Activated B cell treated with CpG ODN at 0.5 μM for 24 hours (primary cell): ENCODE results near the gene HGFAC. TPM values are rescaled to one million over a fixed set of nuclear protein-coding genes. Genes with fewer than 3 reads are reported as not detected.

Experiments used
- ATAC-seq: fragments of 200-7000 bp; cut with Tn5 transposase; one replicate; pipeline ENCODE4 v1.10.0; 2021; ENCODE audit warnings: low read depth, mild to moderate bottlenecking, moderate library complexity
- CTCF ChIA-PET: fragments of 350-600 bp; sonication (Branson Sonifier 250); formaldehyde crosslinking; loops from one replicate; lab custom pipeline; 2021; ENCODE audit warnings: antibody characterized with exemption; lab: Charles Lee
- POLR2A ChIA-PET: fragments of 350-600 bp; sonication (Branson Sonifier 250); formaldehyde crosslinking; loops from one replicate; lab custom pipeline; 2021; ENCODE audit warnings: antibody characterized with exemption; lab: Charles Lee
- DNase-seq: peaks from one replicate; pipeline ENCODE4 v3.0.0; 2022
- H3K27ac Mint-ChIP-seq: one replicate; pipeline ENCODE4 v1.8.0; 2020; ENCODE audit warnings: mixed read lengths
- H3K27me3 Mint-ChIP-seq: one replicate; pipeline ENCODE4 v1.8.0; 2021; ENCODE audit warnings: mixed read lengths
- H3K36me3 Mint-ChIP-seq: one replicate; pipeline ENCODE4 v1.8.0; 2021; ENCODE audit warnings: low read depth, mixed read lengths
- H3K4me1 Mint-ChIP-seq: one replicate; pipeline ENCODE4 v1.8.0; 2021; ENCODE audit warnings: mixed read lengths
- H3K4me3 Mint-ChIP-seq: one replicate; pipeline ENCODE4 v1.8.0; 2020; ENCODE audit warnings: mild to moderate bottlenecking, mixed read lengths
- H3K9me3 Mint-ChIP-seq: one replicate; pipeline ENCODE4 v1.8.0; 2020; ENCODE audit warnings: mixed read lengths
- CTCF ChIP-seq: fragments of 200-600 bp; IDR thresholded peaks from one replicate; pipeline ENCODE4 v1.8.0; 2022; ENCODE audit warnings: antibody characterized with exemption, mild to moderate bottlenecking
- intact Hi-C: fragments of 100-400 bp; cut with micrococcal nuclease; formaldehyde crosslinking; loops from one replicate; pipeline ENCODE4 v1.15.1; 2024
- total RNA-seq: library from RNA; stranded (reverse); gene quantifications from 2 replicates; pipeline ENCODE4 v1.2.3, GENCODE V29; 2022

The HGFAC gene
- total RNA-seq, 1 donor from 2014 or later: not detected

- Mint-ChIP-seq H3K4me3 (no peak overlapping the region), H3K9me3 (no peaks in the 10 kb centered on the region), H3K27ac (no peak overlapping the region), H3K4me1 (peaks cover 5% of the 10 kb centered on the region), H3K36me3 (no peaks in the 10 kb centered on the region), H3K27me3 (peaks cover 6% of the 10 kb centered on the region)
- intact Hi-C loops: no loop called here
- no peak for DNase-seq
- ATAC-seq: no peak
- ChIA-PET CTCF (no interaction called here), POLR2A (no interaction called here)
- TF ChIP-seq CTCF: no peak
Observed at GRCh38 chr4:3475713-3476260, 34.0 kb downstream of the HGFAC start.

- no peaks in the 10 kb centered on the region for H3K36me3 Mint-ChIP-seq
- H3K27me3 Mint-ChIP-seq: peaks cover 4% of the 10 kb centered on the region
- peaks cover 11% of the 10 kb centered on the region for H3K4me1 Mint-ChIP-seq
- H3K4me3 Mint-ChIP-seq: no peak overlapping the region
- ChIA-PET CTCF (no interaction called here), POLR2A (no interaction called here)
- DNase-seq: no peak
- no peak for ATAC-seq
- TF ChIP-seq CTCF: no peak
- no peaks in the 10 kb centered on the region for H3K9me3 Mint-ChIP-seq
- intact Hi-C loops: no loop called here
- H3K27ac Mint-ChIP-seq: no peak overlapping the region
Observed at GRCh38 chr4:3476341-3476747, 34.6 kb downstream of the HGFAC start.

GRCh38 chr4:3476936-3477749, 35.4 kb downstream of the HGFAC start:
- Mint-ChIP-seq H3K27me3 (peaks cover 2% of the 10 kb centered on the region), H3K9me3 (no peaks in the 10 kb centered on the region), H3K36me3 (no peaks in the 10 kb centered on the region), H3K4me1 (peaks cover 18% of the 10 kb centered on the region), H3K4me3 (no peak overlapping the region), H3K27ac (no peak overlapping the region)
- CTCF ChIA-PET: interaction anchor here (1.1 kb wide), 1 partner anchor 131 kb away, joined by 4 read pairs; no protein-coding TSS in a partner anchor
- POLR2A ChIA-PET: no interaction called here
- no peak for TF ChIP-seq CTCF
- intact Hi-C loops: no loop called here
- ATAC-seq (no peak), DNase-seq (no peak)

- no peaks in the 10 kb centered on the region for H3K9me3 Mint-ChIP-seq
- no peak overlapping the region for H3K4me3 Mint-ChIP-seq
- ChIA-PET CTCF (interaction anchor here (1.1 kb wide), 1 partner anchor 131 kb away, joined by 4 read pairs; no protein-coding TSS in a partner anchor), POLR2A (no interaction called here)
- ATAC-seq: no peak
- no peak for DNase-seq
- peaks cover 22% of the 10 kb centered on the region for H3K4me1 Mint-ChIP-seq
- intact Hi-C loops: no loop called here
- H3K36me3 Mint-ChIP-seq: no peaks in the 10 kb centered on the region
- no peak overlapping the region for H3K27ac Mint-ChIP-seq
- TF ChIP-seq CTCF: no peak
- H3K27me3 Mint-ChIP-seq: peaks cover 2% of the 10 kb centered on the region
Observed at GRCh38 chr4:3477750-3478430, 36.1 kb downstream of the HGFAC start.
